GM21786 (cell line): ENCODE measurements around the gene ABCD2.
"Not testable (repeated sequence)": the region's sequence is repeated elsewhere in the genome, so short reads cannot be mapped to it uniquely, and the experiment has no call there.

Experiments used
- ATAC-seq: cut with Tn5 transposase; IDR thresholded peaks from one replicate; pipeline ENCODE4 v1.9.1; 2021; ENCODE audit not compliant: unreplicated experiment

ABCD2 gene

DNA sequence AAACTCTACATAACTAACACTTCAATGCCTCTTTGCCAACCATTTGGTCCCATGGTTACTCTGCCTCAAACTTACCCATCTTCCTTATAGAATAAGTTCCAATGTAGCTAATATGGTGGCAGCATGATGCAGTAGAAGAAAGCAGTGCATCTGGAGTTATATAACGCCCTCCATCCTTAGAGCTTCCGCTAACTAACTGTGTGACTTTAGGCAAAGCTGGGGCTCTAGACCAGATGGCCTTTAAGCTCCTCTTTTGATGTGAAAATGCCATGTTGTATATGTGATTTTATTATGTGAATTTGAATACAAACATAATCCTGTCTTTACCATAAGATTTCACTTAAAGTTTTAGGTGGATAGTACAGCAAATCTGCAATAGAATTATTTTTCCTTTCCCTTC lies 6.1 kb downstream of the ABCD2 start:
- ATAC-seq = no peak

DNA sequence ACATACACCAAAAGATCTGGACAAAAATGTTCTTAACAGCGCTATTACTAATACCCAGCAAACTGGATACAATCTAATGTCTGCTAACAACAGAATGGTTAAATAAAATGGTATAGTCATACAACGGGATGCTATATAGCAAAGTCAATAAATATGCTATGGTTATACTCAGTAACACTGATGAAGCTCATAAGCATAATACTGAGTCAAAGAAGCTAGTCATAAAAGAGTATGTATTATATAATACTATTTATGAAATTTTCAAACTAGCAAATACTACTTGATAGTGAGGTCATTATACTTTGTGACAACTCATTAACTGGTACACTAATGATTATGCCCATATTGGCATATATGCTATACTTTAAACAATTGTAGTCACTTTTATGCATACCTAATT lies 7.4 kb downstream of the ABCD2 start:
- ATAC-seq = no peak

DNA sequence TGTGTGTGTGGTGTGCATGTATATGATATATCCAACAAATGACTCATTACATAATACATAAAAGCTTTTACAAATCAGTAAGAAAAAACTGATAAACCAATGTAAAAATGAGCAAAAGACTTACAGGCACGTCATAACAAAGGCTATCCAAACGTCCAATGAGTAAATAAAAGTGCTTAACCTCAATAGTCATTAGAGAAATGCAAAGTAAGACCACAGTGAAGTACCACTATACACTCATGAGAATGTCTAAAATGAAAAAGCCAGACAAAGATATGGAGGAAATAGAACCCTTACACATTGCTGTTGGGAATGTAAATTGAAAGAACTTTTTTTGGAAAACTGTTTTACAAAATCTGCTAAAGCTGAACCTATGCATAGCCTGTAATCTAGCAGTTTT lies 7.8 kb downstream of the ABCD2 start:
- no peak for ATAC-seq

DNA sequence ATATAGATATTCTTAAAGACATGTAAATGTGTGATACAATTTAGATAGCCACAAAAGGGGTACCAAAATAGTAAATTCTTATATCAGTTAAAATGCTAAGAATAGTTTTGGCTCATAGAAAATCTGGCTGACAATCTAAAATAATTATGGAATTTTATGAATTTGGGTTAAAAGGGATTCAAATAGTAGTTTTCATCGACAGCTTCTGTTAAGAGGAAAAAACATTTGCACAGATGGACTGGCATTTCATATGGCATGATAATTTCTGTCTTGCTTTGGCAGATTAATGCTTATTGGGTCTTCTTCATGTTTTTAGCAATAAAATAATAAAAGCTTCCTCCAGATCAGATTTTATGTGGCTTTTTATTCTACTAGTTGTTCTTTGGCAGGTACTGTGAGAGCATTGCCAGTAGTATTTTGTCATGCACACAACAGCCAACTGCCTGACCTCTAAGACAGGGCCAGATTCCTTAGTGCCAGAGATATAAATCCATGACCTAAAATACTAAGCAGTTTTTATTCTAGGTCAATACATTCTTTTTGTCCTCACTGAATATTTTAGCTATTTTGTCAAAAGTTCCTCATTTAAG lies 9.1 kb downstream of the ABCD2 start:
- ATAC-seq = no peak

DNA sequence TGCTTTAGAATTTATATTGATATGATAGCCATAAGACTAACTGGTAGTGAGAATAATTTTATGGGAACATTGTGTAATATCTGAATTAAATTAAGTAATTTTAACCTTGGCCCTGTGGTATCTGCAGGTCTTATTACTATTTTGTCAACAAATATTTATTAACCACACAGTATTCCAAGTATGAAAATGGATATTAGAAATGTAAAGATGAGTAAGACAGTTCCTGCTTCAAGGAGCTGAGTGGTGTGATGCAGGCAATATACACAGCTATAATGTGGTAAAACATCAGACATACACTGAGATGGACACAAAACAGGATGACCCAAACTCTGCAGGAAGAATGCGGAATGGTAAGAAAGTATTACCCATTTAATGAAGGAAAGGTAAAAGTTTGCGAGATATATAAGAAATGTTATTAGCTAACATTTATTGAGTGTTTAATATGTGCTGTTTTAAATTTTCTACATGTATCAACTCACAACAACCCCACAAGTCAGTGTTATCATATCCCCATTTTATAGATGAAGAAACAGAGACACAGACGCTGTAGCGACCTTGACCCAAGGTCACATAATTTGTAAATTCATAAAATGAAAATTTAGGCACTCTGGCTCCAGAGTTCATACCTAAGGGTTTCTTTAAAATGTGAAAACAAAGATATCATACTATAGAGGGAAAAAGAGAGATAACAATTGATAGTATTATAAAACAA lies 12.7 kb downstream of the ABCD2 start:
- ATAC-seq = no peak

DNA sequence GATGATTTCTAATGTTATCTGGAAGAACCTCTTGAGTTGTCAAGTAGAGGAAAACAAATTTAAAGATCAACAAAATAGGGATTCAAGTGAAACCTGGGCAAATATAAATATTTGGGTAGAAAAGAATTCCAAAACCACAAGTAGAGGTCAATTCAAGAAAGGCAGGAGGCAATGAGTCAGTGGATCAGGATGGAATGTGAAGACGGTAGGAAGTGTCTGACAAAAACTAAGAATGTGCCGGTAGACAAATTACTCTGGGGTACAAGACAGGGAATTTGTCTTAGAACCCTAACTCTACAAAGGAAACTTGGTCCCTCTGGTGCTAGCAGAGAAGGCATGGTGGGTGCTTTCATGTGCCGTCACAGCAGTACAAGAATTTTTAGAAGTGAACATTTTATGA lies 13.6 kb downstream of the ABCD2 start:
- ATAC-seq = no peak

DNA sequence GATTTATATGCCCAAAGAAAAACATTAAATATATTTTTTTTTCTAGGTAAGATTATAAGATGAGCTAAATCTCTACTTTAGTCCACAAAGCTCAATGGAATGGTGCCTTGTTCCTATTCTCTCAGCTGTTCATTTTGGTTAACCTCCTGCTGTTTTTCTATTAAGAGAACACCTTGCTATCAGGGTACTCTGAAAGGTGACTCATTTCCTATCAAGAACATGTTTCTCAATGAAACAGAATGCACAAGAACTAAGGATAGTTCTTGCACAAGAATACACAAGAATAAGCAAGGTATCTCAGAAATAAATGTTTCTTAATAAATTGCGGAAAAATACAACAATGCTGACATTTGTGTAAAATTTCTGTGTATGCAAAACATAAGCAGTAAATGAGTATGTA lies 14.1 kb downstream of the ABCD2 start:
- ATAC-seq = no peak

DNA sequence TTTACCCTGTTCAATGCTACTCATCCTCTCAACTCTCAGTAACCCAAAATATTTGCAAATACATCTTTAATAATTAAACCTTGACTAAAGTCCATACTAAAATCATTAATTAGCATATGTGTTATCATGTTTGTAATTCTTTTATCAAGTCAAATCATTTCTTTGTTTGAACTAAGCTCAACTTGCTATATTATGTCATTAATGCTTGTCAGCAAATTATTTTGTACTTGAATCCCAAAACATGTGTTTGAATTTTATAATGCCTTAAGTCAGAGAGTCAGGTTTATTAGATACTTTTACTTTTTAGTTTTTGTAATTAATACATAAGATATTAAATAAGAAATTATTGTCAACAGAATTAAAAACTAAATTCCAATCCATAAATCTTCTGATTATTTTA lies 16.5 kb downstream of the ABCD2 start:
- no peak for ATAC-seq

DNA sequence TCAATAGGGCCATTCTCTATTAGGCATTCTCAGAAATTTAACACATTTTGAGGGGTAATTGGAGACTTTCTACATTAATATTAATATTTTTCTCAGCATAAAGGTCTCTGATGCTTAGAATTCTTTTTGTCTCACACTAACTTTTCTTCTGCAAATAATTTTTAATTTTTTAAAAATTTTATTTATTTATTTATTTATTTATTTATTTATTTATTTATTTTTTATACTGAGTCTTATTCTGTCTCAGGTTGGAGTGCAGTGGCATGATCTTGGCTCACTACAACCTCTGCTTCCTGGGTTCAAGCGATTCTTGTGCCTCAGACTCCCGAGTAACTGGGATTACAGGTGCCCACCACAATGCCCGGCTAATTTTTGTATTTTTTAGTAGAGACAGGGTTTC lies 17.7 kb downstream of the ABCD2 start:
- ATAC-seq = not testable (repeated sequence)

DNA sequence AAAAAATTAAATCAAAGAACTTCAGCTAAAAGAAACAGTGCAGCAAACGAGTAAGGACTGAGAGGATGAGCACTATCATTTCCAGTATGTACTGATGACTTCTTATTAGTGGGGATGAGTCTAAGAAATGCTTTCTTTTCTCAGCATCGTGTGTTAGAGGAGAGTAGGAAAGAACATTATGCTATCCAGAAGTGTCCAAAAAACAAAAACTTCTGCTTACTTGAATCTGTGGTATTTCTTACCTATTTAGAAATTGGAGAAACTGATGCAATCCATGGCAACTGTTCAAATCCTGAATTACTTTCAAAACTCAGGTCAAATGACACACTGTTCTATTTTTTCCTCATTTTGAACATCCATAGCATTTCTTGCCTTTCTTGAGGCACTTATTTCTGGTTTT lies 23.7 kb downstream of the ABCD2 start:
- no peak for ATAC-seq

DNA sequence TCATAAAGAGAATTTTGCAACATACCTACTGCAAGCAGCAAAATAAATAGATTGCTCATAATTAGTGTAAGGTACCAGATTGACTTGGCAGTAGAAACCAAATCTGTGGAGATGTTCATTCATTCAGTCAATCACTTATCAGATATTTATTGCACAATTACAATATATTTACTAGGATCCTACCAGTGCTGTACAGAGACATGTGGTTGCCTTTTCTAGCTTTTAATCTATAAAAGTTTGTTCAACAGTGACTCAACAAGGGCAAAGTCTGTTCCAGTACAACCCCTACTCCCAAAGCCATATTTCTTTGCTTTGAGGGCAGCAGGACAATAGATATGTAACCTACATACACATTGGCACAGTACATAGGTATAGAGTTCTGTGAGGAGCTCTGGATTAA lies 27.3 kb downstream of the ABCD2 start:
- no peak for ATAC-seq

DNA sequence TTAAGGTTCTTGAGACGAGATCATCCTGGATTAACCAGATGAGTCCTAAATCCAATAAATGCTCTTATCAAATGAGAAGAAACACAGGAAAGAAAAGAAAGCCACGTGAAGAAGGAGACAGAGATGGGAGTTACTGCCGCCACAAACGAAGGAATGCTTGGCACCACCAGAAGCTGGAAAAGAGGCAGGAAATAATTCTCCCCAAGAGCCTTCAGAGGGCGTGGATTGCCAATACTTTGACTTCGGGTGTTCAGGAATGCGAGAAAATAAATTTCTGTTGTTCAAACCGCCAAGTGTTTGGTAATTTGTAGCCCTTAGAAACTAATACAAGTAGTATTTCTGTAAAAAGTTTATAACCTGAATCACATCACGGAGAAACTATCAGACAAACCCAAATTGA lies 31.3 kb downstream of the ABCD2 start:
- no peak for ATAC-seq

DNA sequence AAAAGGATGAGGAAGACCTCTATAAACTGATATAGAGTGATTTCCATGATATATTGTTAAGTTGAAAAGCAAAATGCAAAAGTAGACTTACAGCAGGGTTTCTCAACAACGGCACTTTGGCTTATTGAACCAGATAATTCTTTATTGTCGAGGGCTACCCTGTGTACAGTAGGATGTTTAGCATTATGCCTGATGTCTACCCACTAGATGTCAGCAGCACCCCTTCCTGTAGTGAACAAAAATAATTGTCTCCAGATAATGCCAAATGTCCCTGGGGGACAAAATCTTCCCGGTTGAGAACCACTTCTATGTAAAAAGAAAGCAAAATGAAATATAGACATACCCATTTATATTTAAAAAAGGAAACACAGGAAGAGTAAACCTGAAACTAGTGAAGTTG lies 32.4 kb downstream of the ABCD2 start:
- ATAC-seq = peak; percentile 87

DNA sequence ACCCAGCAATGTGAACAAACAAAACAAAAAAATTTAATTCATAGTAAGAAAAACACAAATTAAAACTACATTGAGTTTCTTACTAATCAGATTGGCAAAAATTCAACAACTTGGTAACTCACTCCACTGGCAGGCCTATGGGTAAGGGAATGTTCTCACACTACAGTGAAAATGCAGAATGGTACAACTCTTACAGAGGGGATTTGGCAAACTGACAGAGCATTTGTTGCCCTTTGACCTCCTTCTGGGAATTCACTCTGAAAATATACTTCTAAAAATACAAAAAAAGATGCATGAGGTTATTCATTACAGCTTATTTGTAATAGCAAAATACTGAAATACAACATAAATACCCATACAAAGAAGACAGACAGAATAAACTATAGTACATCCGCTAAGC lies 32.8 kb downstream of the ABCD2 start:
- no peak for ATAC-seq

DNA sequence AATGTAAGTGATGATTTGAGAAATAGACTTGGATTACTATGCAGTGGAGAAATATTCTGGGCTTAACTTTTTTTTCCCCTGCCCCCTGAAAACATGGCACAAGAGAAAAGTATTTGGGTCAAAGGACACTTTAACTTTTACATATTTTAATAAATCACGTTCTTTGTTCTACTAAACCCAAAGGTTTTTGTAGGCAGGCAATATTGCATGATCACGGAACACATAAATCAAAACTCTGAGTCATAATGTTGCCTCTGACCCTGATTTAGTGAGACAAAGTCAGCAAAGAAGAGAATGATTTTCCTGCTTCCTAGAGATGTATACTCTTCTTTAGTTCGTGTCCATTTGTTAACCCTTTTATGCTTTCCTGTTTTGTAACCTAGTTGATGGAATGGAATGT lies 38.0 kb downstream of the ABCD2 start:
- no peak for ATAC-seq

DNA sequence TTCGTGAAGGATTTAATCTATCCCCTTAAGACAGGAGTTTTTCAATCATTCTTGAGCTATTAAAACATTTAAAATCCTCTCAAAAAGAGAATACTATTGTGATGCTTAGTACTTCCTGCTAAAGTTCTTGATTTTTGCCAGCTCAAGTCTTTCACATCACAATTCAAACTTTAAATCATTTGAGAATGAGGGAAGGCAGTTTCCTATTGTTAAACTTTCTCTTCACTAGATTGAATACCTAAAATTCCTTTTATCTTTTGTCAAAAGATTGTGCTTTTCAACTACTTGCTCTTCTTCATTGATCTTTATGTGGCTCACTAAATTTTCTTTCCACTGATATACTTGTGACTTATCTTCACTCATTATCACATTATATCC lies 44.1 kb downstream of the ABCD2 start:
- no peak for ATAC-seq

DNA sequence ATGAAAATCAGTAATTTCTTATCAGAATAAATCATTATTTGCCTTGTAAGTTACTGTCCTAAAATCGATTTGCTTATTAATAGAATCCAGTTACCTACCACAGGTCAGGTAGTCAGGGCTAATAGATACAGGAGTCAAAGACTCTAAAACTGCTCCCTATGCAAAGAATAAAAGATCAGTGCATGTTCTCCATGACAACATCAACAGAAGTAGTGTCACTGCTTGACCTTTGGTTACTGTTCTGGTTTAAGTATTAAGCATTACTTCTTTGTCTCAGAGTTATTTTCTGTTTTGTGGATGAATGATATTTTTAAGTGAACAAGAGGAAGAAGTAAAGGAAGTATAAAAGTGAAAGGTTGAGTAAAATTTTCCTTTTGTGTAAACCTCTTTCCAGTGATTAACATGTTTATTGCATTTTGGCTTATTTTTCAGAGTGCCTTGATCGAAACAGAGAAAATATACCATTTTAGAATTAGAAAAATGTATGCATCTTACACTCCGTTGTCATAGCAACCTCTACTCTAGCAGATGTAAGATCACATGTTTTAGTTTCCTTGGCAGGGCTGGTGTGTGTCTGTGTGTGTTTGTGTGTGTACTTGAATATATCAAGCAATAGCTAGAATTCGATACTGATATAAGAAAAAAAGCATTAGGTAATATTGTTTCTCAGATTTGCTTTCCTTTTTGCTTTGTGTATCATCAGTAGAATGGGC lies 44.7 kb downstream of the ABCD2 start:
- ATAC-seq = no peak

DNA sequence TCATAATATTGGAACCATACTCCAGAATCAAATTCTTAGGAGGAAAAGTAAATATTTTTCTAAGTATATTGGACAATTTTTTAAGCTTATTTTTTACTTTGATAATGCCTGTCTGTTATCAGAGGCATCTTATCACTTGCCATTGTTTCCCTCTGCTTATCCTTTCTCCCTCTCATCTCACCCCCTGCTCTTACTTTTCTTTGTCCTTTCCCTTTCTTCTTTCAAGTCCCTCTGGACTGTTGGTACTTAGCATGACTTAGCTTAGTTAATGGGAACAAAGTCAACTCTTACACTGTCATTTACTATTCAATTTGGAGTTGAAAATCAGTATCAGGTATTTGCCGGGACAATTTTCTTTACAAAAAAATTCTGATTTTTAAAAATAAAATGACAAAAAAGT lies 45.2 kb downstream of the ABCD2 start:
- ATAC-seq = no peak

DNA sequence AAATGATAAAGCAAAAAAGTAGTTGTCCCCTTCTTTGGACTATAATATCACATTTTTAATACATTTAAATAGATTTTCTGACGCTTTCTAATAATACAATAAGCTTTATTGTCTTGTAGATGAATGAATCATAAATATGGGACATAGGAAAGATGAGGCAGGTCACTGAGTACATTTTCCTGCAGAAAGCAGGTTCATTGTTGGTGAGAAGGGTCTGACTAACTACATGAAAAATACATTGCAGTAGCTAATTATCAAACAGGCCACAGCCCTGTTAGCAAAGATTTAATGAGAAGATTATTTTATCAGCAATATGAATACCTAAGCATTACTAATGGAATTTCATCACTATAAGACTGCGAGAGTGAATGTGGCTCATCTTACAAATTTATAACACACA lies 45.6 kb downstream of the ABCD2 start:
- no peak for ATAC-seq

DNA sequence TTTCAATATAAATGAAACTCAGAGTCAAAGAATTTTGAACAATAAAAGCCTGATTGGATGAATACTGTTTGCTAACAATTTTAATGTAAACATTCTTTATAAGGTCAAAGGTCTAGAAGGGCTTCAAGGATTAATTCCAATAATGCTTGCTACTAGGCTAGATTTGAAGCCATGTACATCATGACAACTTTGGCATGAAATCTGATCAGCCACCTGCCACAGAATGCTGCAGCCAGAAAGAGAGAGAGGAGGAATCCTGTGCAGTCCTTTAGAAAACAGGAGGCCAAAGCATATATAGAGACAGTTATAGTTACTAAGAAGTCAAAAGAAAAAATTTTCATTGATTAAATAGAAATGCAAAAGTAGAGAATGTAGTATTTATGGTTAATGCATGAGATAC lies 47.1 kb downstream of the ABCD2 start:
- no peak for ATAC-seq

DNA sequence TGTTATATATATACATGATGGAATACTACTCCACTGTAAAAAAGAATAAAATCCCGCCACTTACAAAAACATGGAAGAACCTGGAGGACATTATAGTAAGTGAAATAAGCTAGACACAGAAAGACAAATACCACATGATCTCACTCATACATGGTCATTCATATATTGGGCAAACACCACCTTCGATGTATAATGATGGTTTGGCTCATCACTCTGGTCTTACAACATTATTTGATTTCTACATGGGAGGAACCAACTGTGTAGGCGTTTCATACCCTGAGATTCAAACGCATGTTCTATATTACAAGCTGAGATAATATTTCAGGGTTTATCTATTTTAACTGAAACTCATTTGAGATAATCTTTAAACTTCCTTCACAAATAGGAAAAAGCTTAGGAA lies 48.3 kb downstream of the ABCD2 start:
- no peak for ATAC-seq

DNA sequence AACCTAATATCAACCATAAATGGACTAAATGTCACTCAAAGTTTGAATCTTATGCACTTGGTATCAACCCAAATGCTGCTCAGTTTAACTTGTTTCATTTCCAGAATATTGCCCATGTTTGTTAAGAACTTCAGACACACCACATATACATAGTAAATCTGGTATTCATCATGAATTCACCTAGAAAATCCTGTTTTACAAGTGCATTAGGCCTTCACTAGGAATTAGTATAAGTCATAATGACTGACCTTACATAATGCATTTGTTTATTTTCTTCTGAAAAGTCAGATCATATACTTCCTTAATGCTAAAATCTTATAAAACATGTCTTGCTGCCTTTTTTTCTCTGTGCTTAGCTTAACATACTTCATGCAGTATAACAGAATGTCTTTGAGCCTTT lies 66.1 kb downstream of the ABCD2 start:
- no peak for ATAC-seq

DNA sequence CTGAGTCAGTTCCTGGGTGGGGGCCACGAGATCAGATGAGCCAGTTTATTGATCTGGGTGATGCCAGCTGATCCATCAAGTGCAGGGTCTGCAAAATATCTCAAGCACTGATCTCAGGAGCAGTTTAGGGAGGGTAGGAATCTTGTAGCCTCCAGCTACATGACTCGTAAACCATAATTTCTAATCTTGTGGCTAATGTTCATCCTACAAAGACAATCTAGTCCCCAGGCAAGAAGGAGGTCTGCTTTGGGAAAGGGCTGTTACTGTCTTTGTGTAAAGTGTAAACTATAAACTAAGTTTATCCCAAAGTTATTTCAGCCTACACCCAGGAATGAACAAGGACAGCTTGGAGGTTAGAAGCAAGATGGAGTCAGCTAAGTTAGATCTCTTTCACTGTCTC lies 75.4 kb downstream of the ABCD2 start:
- ATAC-seq = not testable (repeated sequence)
